ENCODE data around the gene HELZ. TPM values are rescaled to one million over a fixed set of nuclear protein-coding genes. Genes with fewer than 3 reads are reported as not detected.

Gene HELZ
- total and polyA plus RNA-seq, 2 donors (not counting 3 experiments of a cell fraction or from before 2014, with no cell fraction given): 8.0 to 47.3 TPM

GRCh38 chr17:67281053-67281452, 36.1 kb upstream of the HELZ start:
- Histone ChIP-seq H3K4me1 (ENCODE audit: control insufficient read depth, extremely low read depth, insufficient read depth, low read length) (no peaks in the 10 kb centered on the region), H3K4me3 (replicated peaks in 1 of 3; ENCODE audit: insufficient read depth in 1 of 3, low read depth in 1 of 3, low read length in 3 of 3) (no peak overlapping the region), H3K9me1 (replicated peaks; ENCODE audit: control insufficient read depth, extremely low read depth, insufficient read depth, low read length) (no peaks in the 10 kb centered on the region), H3K27me3 (ENCODE audit: control insufficient read depth in 2 of 2, insufficient read depth in 2 of 2, low read length in 2 of 2) (no peaks in the 10 kb centered on the region), H3K9ac (replicated peaks; ENCODE audit: extremely low read depth, insufficient read depth, low read length) (no peak overlapping the region), H3K27ac (ENCODE audit: insufficient read depth, low read depth, low read length) (no peak overlapping the region), H3K4me2 (ENCODE audit: insufficient read depth, low read length) (no peak overlapping the region), H2AFZ (ENCODE audit: low read depth, low read length) (no peak overlapping the region), H3K79me2 (ENCODE audit: control insufficient read depth, insufficient read depth, low read length) (no peaks in the 10 kb centered on the region), H3K9me3 (replicated peaks; ENCODE audit: control insufficient read depth, insufficient read depth, low read length) (no peaks in the 10 kb centered on the region), H3K36me3 (ENCODE audit: control insufficient read depth in 2 of 2, extremely low read depth in 1 of 2, insufficient read depth in 2 of 2, low read length in 2 of 2) (no peaks in the 10 kb centered on the region), H4K20me1 (replicated peaks; ENCODE audit: control insufficient read depth, extremely low read depth, insufficient read depth, low read length) (no peaks in the 10 kb centered on the region)
- TF ChIP-seq GATA2 (IDR thresholded peaks at IDR 0.05; ENCODE audit: insufficient read depth, insufficient read length, low read depth, low read length) (no peak), POLR2A (IDR thresholded peaks at IDR 0.05; ENCODE audit: low read depth, low read length) (no peak)
- DNase-seq (ENCODE audit: low read depth, low spot score) (no peak), FAIRE-seq (no peak)
- ChIA-PET POLR2A (no interaction called here), CTCF (interaction anchor here (1.0 to 1.3 kb wide), 3 partner anchors 9 to 30 kb away, joined by 3 to 4 read pairs (median 4); no protein-coding TSS in a partner anchor)
- BruUV-seq (replicated peaks): no TSS peak
- dilution Hi-C loops (cut with MboI; ENCODE audit: extremely low pct_ligation_motif_present, low sequenced_read_pairs): no loop called here
- intact Hi-C loops (cut with micrococcal nuclease): loop anchor here (10.0 kb wide), 1 partner anchor 166 kb away; no protein-coding TSS in a partner anchor

- dilution Hi-C loops (cut with MboI; ENCODE audit: extremely low pct_ligation_motif_present, low sequenced_read_pairs) (no loop called here), intact Hi-C loops (cut with micrococcal nuclease) (loop anchor here (10.0 kb wide), 1 partner anchor 165 kb away; no protein-coding TSS in a partner anchor)
- H3K27me3 ChIP-seq (ENCODE audit: control insufficient read depth in 2 of 2, insufficient read depth in 2 of 2, low read length in 2 of 2): no peaks in the 10 kb centered on the region
- DNase-seq (ENCODE audit: low read depth, low spot score) (no peak), FAIRE-seq (no peak)
- CTCF ChIA-PET: interaction anchor here (1.2 to 1.3 kb wide), 2 partner anchors 10 to 31 kb away, joined by 3 to 4 read pairs; no protein-coding TSS in a partner anchor
- H2AFZ ChIP-seq (ENCODE audit: low read depth, low read length): no peak overlapping the region
- no peak overlapping the region for H3K9ac ChIP-seq (replicated peaks; ENCODE audit: extremely low read depth, insufficient read depth, low read length)
- H3K36me3 ChIP-seq (ENCODE audit: control insufficient read depth in 2 of 2, extremely low read depth in 1 of 2, insufficient read depth in 2 of 2, low read length in 2 of 2): no peaks in the 10 kb centered on the region
- no peak overlapping the region for H3K4me3 ChIP-seq (replicated peaks in 1 of 3; ENCODE audit: insufficient read depth in 1 of 3, low read depth in 1 of 3, low read length in 3 of 3)
- no peak overlapping the region for H3K4me2 ChIP-seq (ENCODE audit: insufficient read depth, low read length)
- H3K4me1 ChIP-seq (ENCODE audit: control insufficient read depth, extremely low read depth, insufficient read depth, low read length): no peaks in the 10 kb centered on the region
- POLR2A ChIA-PET: no interaction called here
- BruUV-seq (replicated peaks): no TSS peak
- H3K9me1 ChIP-seq (replicated peaks; ENCODE audit: control insufficient read depth, extremely low read depth, insufficient read depth, low read length): no peaks in the 10 kb centered on the region
- H3K27ac ChIP-seq (ENCODE audit: insufficient read depth, low read depth, low read length): no peak overlapping the region
- TF ChIP-seq POLR2A (IDR thresholded peaks at IDR 0.05; ENCODE audit: low read depth, low read length) (no peak), POLR2AphosphoS5 (IDR thresholded peaks at IDR 0.05; ENCODE audit: insufficient read depth, low read depth, low read length) (no peak), JUN (IDR thresholded peaks at IDR 0.05; ENCODE audit: borderline replicate concordance, insufficient read depth, insufficient read length, low read depth) (no peak), CTCF (IDR thresholded peaks at IDR 0.05; ENCODE audit: extremely low read depth in 1 of 2, insufficient read depth in 1 of 2, low read depth in 1 of 2, low read length in 2 of 2) (no peak), FOS (IDR thresholded peaks at IDR 0.05; ENCODE audit: borderline replicate concordance, insufficient read depth, low read length) (no peak), MYC (IDR thresholded peaks at IDR 0.05; ENCODE audit: low read depth, low read length) (no peak), GATA2 (IDR thresholded peaks at IDR 0.05; ENCODE audit: insufficient read depth, insufficient read length, low read depth, low read length) (no peak), EZH2 (IDR thresholded peaks at IDR 0.05; ENCODE audit: borderline replicate concordance, low read depth, low read length, severe bottlenecking) (no peak)
- H4K20me1 ChIP-seq (replicated peaks; ENCODE audit: control insufficient read depth, extremely low read depth, insufficient read depth, low read length): no peaks in the 10 kb centered on the region
- no peaks in the 10 kb centered on the region for H3K79me2 ChIP-seq (ENCODE audit: control insufficient read depth, insufficient read depth, low read length)
- no peaks in the 10 kb centered on the region for H3K9me3 ChIP-seq (replicated peaks; ENCODE audit: control insufficient read depth, insufficient read depth, low read length)
These were observed 35.3 kb upstream of the HELZ start for GRCh38 chr17:67280279-67280678.
